Transverse colon (tissue), 4 donors: ENCODE results near the gene DND1. TPM values are rescaled to one million over a fixed set of nuclear protein-coding genes. Genes with fewer than 3 reads are reported as not detected.
"Not testable (repeated sequence)": the region's sequence is repeated elsewhere in the genome, so short reads cannot be mapped to it uniquely, and the experiment has no call there.

ENCODE experiments used
- DNase-seq: peaks from one replicate; pipeline ENCODE4 v3.0.0-alpha.2; 2019
- H3K27ac ChIP-seq, 4 donors: fragments of 200-600 bp; sonication (generic); 2 replicates each; pipeline ENCODE4 v1.5.1; 2016 to 2018; ENCODE audit warnings: inconsistent platforms in 4 of 4
- H3K27me3 ChIP-seq: fragments of 200-600 bp; sonication (generic); 2 replicates; pipeline ENCODE4 v1.5.1; 2017; ENCODE audit warnings: inconsistent platforms
- H3K36me3 ChIP-seq, 4 donors: fragments of 200-600 bp; sonication (generic); 2 replicates each; pipeline ENCODE4 v1.5.1; 2017 to 2019; ENCODE audit warnings: inconsistent platforms in 4 of 4
- H3K4me1 ChIP-seq, 4 donors: fragments of 200-600 bp; sonication (generic); 2 replicates each; pipeline ENCODE4 v1.5.1; 2017 to 2020; ENCODE audit warnings: inconsistent platforms in 4 of 4
- H3K4me3 ChIP-seq, 4 donors: fragments of 200-600 bp; sonication (generic); 1 replicate in 1 of 4; 2 replicates in 3 of 4; pipeline versions ENCODE4 v1.5.1 to v1.6.1; 2017 to 2019; ENCODE audit warnings: inconsistent platforms in 4 of 4
- H3K9me3 ChIP-seq, 2 donors: fragments of 200-600 bp; sonication (generic); 2 replicates each; pipeline ENCODE4 v1.5.1; 2017 to 2019; ENCODE audit warnings: inconsistent platforms in 2 of 2
- EP300 ChIP-seq: sonication (generic); formaldehyde crosslinking; IDR thresholded peaks from one replicate; pipeline ENCODE4 v1.6.1; 2017; ENCODE audit warnings: antibody characterized with exemption, low read depth
- POLR2A ChIP-seq: fragments of 450-650 bp; IDR thresholded peaks from one replicate; pipeline ENCODE4 v1.6.1; 2016; ENCODE audit warnings: antibody characterized with exemption, mild to moderate bottlenecking, moderate library complexity
- POLR2AphosphoS5 ChIP-seq, 3 donors: sonication (generic); formaldehyde crosslinking; IDR thresholded peaks; one replicate each; pipeline ENCODE4 v1.6.1; 2016; ENCODE audit warnings: antibody characterized with exemption in 3 of 3
- WGBS, 2 donors: methylation state at CpG; one replicate each; pipeline ENCODE4 v1.1.5; 2018; ENCODE audit warnings: low coverage in 1 of 2; 5-methylcytosine and 5-hydroxymethylcytosine counted together
- in situ Hi-C, 4 donors: fragments of 200-750 bp; cut with MboI; loops; one replicate each; pipeline versions ENCODE4 v1.15.0 to v1.15.1; 2017; ENCODE audit warnings: low sequenced_read_pairs in 3 of 4, low pct_ligation_motif_present in 1 of 4, low pct_unique_long_range_greater_than_20kb in 1 of 4
- intact Hi-C: fragments of 100-400 bp; cut with DNase I; formaldehyde crosslinking; loops from one replicate; pipeline ENCODE4 v1.15.1; 2023; ENCODE audit warnings: low total_unique reads
- total RNA-seq, 4 donors: library from RNA; depleted of rRNA; stranded (reverse); fragments of >200 nt; gene quantifications; one replicate each; pipeline ENCODE4 v1.1.0, GENCODE V29; 2016
- TF ChIP-seq, protein P1 (sequence below), 5 experiments: fragments of 200-600 bp in 3 of 5; fragments of 450-650 bp in 2 of 5; sonication (generic) in 3 of 5; IDR thresholded peaks; 1 replicate in 2 of 5; 2 replicates in 3 of 5; pipeline ENCODE4 v1.5.1; 2016 to 2017; ENCODE audit warnings: antibody characterized with exemption in 5 of 5, inconsistent platforms in 3 of 5, mild to moderate bottlenecking in 2 of 5, moderate library complexity in 1 of 5

Gene DND1
- total RNA-seq, 4 donors from 2014 or later: 0.40 to 4.9 (median 2.3) TPM

DNA sequence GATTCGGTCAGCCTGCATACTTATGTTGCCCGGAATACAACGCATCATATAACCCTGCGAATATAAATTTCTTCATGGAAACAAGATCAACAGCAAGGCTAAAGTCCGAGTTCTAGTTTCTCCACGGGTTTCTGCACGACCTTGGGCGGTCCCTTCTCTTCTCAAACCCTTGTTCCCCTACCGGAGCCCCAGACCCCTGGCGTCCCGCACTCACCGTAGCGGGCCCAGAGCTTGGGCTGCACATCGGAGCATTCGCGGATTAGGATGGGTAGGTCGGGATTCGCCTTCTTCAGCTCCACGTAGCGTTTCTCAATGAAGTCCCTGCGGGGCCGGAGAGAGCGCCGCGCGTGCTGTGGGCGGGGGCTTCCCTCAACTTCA is 26.3 kb downstream of the DND1 start:
- Histone ChIP-seq H3K4me3 (peak overlapping the region; percentile 77 to 98 (median 88)), H3K4me1 (peaks cover 18 to 27% (median 21%) of the 10 kb centered on the region in 4 donors), H3K36me3 (peaks cover 0 to 17% (median 5%) of the 10 kb centered on the region in 4 donors), H3K27me3 (no peaks in the 10 kb centered on the region), H3K27ac (peak overlapping the region; percentile 88 to 95 (median 90)), H3K9me3 (no peaks in the 10 kb centered on the region)
- in situ Hi-C loops (no loop called here), intact Hi-C loops (no loop called here)
- TF ChIP-seq POLR2A: no peak
- TF ChIP-seq EP300: no peak
- TF ChIP-seq POLR2AphosphoS5 (IDR thresholded peaks at IDR 0.05): no peak
- TF ChIP-seq, protein P1, sequence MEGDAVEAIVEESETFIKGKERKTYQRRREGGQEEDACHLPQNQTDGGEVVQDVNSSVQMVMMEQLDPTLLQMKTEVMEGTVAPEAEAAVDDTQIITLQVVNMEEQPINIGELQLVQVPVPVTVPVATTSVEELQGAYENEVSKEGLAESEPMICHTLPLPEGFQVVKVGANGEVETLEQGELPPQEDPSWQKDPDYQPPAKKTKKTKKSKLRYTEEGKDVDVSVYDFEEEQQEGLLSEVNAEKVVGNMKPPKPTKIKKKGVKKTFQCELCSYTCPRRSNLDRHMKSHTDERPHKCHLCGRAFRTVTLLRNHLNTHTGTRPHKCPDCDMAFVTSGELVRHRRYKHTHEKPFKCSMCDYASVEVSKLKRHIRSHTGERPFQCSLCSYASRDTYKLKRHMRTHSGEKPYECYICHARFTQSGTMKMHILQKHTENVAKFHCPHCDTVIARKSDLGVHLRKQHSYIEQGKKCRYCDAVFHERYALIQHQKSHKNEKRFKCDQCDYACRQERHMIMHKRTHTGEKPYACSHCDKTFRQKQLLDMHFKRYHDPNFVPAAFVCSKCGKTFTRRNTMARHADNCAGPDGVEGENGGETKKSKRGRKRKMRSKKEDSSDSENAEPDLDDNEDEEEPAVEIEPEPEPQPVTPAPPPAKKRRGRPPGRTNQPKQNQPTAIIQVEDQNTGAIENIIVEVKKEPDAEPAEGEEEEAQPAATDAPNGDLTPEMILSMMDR (IDR thresholded peaks at IDR 0.05): no peak
- no peak for DNase-seq
- WGBS, 2 donors: 0% methylated on average over 4 to 21 of the region's 27 CpGs

DNA sequence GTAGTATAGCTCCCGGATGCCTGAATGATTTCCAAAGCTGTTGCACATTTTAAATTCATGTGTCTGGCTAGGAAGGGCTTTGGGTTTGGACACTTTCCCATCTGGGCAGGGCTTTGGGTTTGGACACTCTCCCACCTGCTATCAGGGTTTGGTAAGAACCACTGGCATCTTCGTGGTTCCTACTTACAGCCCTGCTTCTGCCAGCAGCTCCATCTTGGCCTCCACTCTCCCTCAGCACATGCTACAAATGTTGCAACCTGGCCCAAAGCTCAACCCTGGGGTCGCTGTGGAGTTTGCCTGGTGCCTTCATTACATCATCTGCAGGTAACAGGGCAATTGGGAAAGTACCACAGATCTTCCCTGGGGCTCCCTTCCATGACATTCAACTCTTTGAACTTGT is 30.7 kb downstream of the DND1 start:
- Histone ChIP-seq H3K36me3 (no peaks in the 10 kb centered on the region), H3K27ac (no peak overlapping the region), H3K27me3 (no peaks in the 10 kb centered on the region), H3K4me3 (no peak overlapping the region), H3K4me1 (peaks cover 14 to 34% (median 26%) of the 10 kb centered on the region in 4 donors), H3K9me3 (no peaks in the 10 kb centered on the region)
- TF ChIP-seq POLR2A (no peak), POLR2AphosphoS5 (IDR thresholded peaks at IDR 0.05) (no peak), EP300 (no peak)
- TF ChIP-seq, protein P1 (IDR thresholded peaks at IDR 0.05): no peak
- in situ Hi-C loops (no loop called here), intact Hi-C loops (no loop called here)
- DNase-seq: no peak
- WGBS, 2 donors: 78% methylated on average over 3 of the region's 3 CpGs; no CpG with 5 or more reads in 1 of the 2 donors

DNA sequence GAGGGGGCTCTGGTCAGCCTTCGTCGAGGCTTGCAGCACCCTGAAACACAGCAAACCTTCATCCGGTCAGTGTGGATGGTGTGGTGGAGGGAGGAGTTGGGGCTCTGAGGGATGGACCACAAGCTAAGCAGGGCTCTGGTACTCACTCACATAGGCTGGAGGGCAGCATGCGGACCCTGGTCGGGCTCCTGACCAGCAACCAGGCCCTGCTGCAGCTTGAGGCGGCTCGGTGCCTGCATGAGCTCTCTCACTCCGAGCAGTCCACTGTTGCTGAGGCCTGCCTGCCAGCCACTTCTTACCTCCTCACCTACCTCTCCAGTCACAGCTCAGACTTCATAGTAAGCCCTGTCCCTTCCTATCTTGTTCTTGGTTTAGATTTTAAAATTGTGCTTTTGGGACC is 31.7 kb downstream of the DND1 start:
- H3K36me3 ChIP-seq: no peaks in the 10 kb centered on the region
- H3K27me3 ChIP-seq: no peaks in the 10 kb centered on the region
- intact Hi-C loops: no loop called here
- no peak for TF ChIP-seq EP300
- TF ChIP-seq, protein P1 (IDR thresholded peaks at IDR 0.05): no peak
- no peak for TF ChIP-seq POLR2A
- no peak for TF ChIP-seq POLR2AphosphoS5 (IDR thresholded peaks at IDR 0.05)
- DNase-seq: no peak
- in situ Hi-C loops: no loop called here
- H3K4me3 ChIP-seq: no peak overlapping the region
- 86% methylated on average over 8 of the region's 8 CpGs; no CpG with 5 or more reads in 1 of the 2 donors for WGBS, 2 donors
- no peak overlapping the region for H3K27ac ChIP-seq
- H3K4me1 ChIP-seq: peaks cover 13 to 32% (median 24%) of the 10 kb centered on the region in 4 donors
- H3K9me3 ChIP-seq: no peaks in the 10 kb centered on the region

DNA sequence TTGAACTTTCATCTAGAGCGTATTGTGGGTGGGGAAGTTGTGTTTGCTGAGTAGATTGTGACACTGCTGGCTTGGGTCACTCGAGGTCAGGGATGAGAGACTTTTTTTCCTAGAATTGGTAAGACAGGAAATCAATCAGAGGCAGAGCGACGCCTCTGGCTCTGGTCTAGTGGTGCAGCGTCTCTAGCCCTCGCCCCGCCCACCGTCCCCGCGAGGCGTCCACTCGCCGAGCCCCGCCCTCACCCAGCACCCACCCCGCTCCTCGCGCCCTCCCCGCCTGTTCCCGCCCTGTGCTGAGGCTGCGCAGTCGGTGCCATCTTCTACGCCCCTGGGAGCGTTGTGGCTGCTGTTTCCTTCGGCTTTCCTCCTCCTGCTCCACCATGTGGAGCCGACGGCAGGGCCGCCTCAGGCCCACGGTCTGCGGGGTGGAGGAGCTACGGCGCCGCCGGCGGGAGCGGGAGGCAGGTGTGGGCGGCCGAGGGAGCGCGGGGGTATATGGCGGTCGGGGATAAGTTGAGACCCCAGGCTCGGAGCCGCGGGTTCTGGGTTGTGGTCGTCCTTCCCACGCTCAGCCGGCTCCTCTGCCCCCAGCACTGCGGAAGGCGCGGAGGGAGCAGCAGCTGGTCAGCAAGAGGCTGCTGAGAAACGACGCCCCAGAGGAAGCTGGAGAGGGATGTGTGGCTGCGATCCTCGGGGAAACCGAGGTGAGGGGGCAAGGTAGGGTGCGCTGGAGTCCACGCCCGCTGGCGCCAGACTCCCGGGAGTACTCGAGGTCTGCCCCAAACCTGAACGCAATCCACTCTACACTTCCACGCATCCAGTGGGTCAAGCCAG is 34.0 kb downstream of the DND1 start, which contains the start of gene TMCO6:
Gene TMCO6 (plus strand): TSS at position 304 of the 834 bp plus-strand sequence. CDS start 77 bp downstream, at position 381.
- TF ChIP-seq POLR2AphosphoS5 (IDR thresholded peaks at IDR 0.05) (peak; percentile 76 to 91 (median 82)), POLR2A (peak; percentile 75), EP300 (no peak)
- TF ChIP-seq, protein P1 (IDR thresholded peaks at IDR 0.05): peak; percentile 59 to 83 (median 70)
- Histone ChIP-seq H3K4me1 (peaks cover 0 to 20% (median 14%) of the 10 kb centered on the region in 4 donors), H3K27me3 (no peaks in the 10 kb centered on the region), H3K4me3 (peak within 1 kb of the TSS; percentile 62 to 95 (median 65)), H3K27ac (peak within 1 kb of the TSS; percentile 90 to 97 (median 92)), H3K36me3 (no peaks in the 10 kb centered on the region), H3K9me3 (no peaks in the 10 kb centered on the region)
- WGBS, 2 donors: 0% methylated on average over 50 of the region's 63 CpGs; no CpG with 5 or more reads in 1 of the 2 donors
- DNase-seq: peak; percentile 99
- intact Hi-C loops: loop anchor here (5.0 to 10.0 kb wide), 2 partner anchors 72 to 235 kb away; partner anchors contain the start of gene ANKHD1
- in situ Hi-C loops: loop anchor here in 3 of 4 donors (10.0 kb wide), 2 partner anchors 65 to 75 kb away; partner anchors contain the start of genes APBB3 (in 2 of the 3) and SLC35A4 (in 2 of the 3)

DNA sequence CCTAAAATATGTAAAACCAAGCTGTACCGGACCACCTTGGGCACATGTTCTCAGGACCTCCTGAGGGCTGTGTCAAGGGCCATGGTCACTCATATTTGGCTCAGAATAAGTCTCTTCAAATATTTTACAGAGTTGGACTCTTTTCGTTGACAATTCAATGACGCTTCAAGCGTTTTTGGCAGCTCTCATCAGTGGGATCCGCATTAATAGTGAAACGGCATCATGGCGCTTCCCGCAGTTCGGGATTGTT is 34.6 kb downstream of the DND1 start:
- H3K27ac ChIP-seq: peak overlapping the region; percentile 90 to 97 (median 92)
- not testable (repeated sequence) for DNase-seq, H3K27me3 ChIP-seq, H3K9me3 ChIP-seq, H3K36me3 ChIP-seq
- WGBS, 2 donors: 13 to 30% methylated on average over 2 to 9 of the region's 9 CpGs
- peak overlapping the region in 3 of 4 donors; percentile 62 to 95 (median 68) for H3K4me3 ChIP-seq
- peaks cover 0 to 24% (median 14%) of the 10 kb centered on the region in 4 donors for H3K4me1 ChIP-seq
- in situ Hi-C loops: loop anchor here in 3 of 4 donors (10.0 kb wide), 2 partner anchors 64 to 74 kb away; partner anchors contain the start of genes APBB3 (in 2 of the 3) and SLC35A4 (in 2 of the 3)
- intact Hi-C loops: loop anchor here (5.0 to 10.0 kb wide), 2 partner anchors 72 to 234 kb away; partner anchors contain the start of gene ANKHD1
